WTC11 (cell line): ENCODE results near the gene CDH22. TPM values are rescaled to one million over a fixed set of nuclear protein-coding genes. Genes with fewer than 3 reads are reported as not detected.

Experiments used
- ATAC-seq: fragments of 200-7000 bp; cut with Tn5 transposase; 2 replicates; pipeline ENCODE4 v1.10.0; 2021; ENCODE audit warnings: mild to moderate bottlenecking, moderate library complexity
- CTCF ChIA-PET: fragments of 300-600 bp; sonication (Branson Sonifier 250); formaldehyde crosslinking; loops from one replicate; lab custom pipeline; 2021; ENCODE audit warnings: antibody characterized with exemption; lab: Charles Lee
- POLR2A ChIA-PET: fragments of 350-600 bp; sonication (Branson Sonifier 250); formaldehyde crosslinking; loops from one replicate; lab custom pipeline; 2021; ENCODE audit warnings: antibody characterized with exemption; lab: Charles Lee
- DNase-seq: peaks from one replicate; pipeline ENCODE4 v3.0.0; 2021; ENCODE audit warnings: low spot score
- H3K27ac Mint-ChIP-seq: 2 replicates; pipeline ENCODE4 v1.8.0; 2021; ENCODE audit warnings: mixed read lengths
- H3K27me3 Mint-ChIP-seq: 2 replicates; pipeline ENCODE4 v1.8.0; 2021; ENCODE audit warnings: low read depth, mild to moderate bottlenecking, moderate library complexity, mixed read lengths
- H3K36me3 Mint-ChIP-seq: 2 replicates; pipeline ENCODE4 v1.8.0; 2021; ENCODE audit warnings: mixed read lengths
- H3K4me1 Mint-ChIP-seq: 2 replicates; pipeline ENCODE4 v1.8.0; 2022; ENCODE audit warnings: mixed read lengths
- H3K4me3 Mint-ChIP-seq: 2 replicates; pipeline ENCODE4 v1.8.0; 2021; ENCODE audit warnings: mild to moderate bottlenecking, moderate library complexity, mixed read lengths
- H3K9me3 Mint-ChIP-seq: 2 replicates; pipeline ENCODE4 v1.8.0; 2021; ENCODE audit warnings: mixed read lengths
- GABPB1 ChIP-seq: sonication (generic); formaldehyde crosslinking; IDR thresholded peaks from 2 replicates; pipeline ENCODE4 v1.8.1; 2023; ENCODE audit warnings: mild to moderate bottlenecking, missing genetic modification reagents
- IRF2 ChIP-seq: sonication (generic); formaldehyde crosslinking; IDR thresholded peaks from 2 replicates; pipeline ENCODE4 v1.8.0; 2022; ENCODE audit warnings: low read depth, missing genetic modification reagents, borderline replicate concordance
- MLX ChIP-seq: sonication (generic); formaldehyde crosslinking; IDR thresholded peaks from 2 replicates; pipeline ENCODE4 v1.8.1; 2023; ENCODE audit warnings: mild to moderate bottlenecking, missing genetic modification reagents, moderate library complexity
- MXD4 ChIP-seq: fragments of 250-450 bp; sonication (Bioruptor Pico); IDR thresholded peaks from 2 replicates; pipeline ENCODE4 v1.8.0; 2021; ENCODE audit warnings: mild to moderate bottlenecking, moderate library complexity, borderline replicate concordance
- NFE2L1 ChIP-seq: sonication (generic); formaldehyde crosslinking; IDR thresholded peaks from 2 replicates; pipeline ENCODE4 v1.8.1; 2023; ENCODE audit warnings: missing genetic modification reagents
- NFYB ChIP-seq: sonication (generic); formaldehyde crosslinking; conservative IDR thresholded peaks from 2 replicates; pipeline ENCODE4 v1.8.0; 2022; ENCODE audit warnings: low read depth, missing genetic modification reagents
- NR3C1 ChIP-seq: sonication (generic); formaldehyde crosslinking; conservative IDR thresholded peaks from 2 replicates; pipeline ENCODE4 v1.8.1; 2023; ENCODE audit warnings: low read depth, mild to moderate bottlenecking, missing genetic modification reagents
- RELA ChIP-seq: sonication (generic); formaldehyde crosslinking; IDR thresholded peaks from 2 replicates; pipeline ENCODE4 v1.8.1; 2022; ENCODE audit warnings: missing genetic modification reagents, mild to moderate bottlenecking, borderline replicate concordance
- RORB ChIP-seq: fragments of 250-450 bp; sonication (Bioruptor Pico); IDR thresholded peaks from 2 replicates; pipeline ENCODE4 v1.9.0; 2021; ENCODE audit warnings: mild to moderate bottlenecking
- SOX15 ChIP-seq: fragments of 250-450 bp; sonication (Bioruptor Pico); IDR thresholded peaks from 2 replicates; pipeline ENCODE4 v1.9.0; 2021; ENCODE audit warnings: mild to moderate bottlenecking
- ZBTB21 ChIP-seq: sonication (generic); formaldehyde crosslinking; IDR thresholded peaks from 2 replicates; pipeline ENCODE4 v1.8.1; 2023; ENCODE audit warnings: mild to moderate bottlenecking, missing genetic modification reagents, borderline replicate concordance
- ZMAT4 ChIP-seq: fragments of 250-450 bp; sonication (Bioruptor Pico); IDR thresholded peaks from 2 replicates; pipeline ENCODE4 v1.9.0; 2021; ENCODE audit warnings: mild to moderate bottlenecking
- ZNF425 ChIP-seq: fragments of 250-450 bp; sonication (Bioruptor Pico); conservative IDR thresholded peaks from 2 replicates; pipeline ENCODE4 v1.9.0; 2021; ENCODE audit warnings: mild to moderate bottlenecking
- ZNF532 ChIP-seq: fragments of 250-450 bp; sonication (Bioruptor Pico); IDR thresholded peaks from 2 replicates; pipeline ENCODE4 v1.9.0; 2021; ENCODE audit warnings: mild to moderate bottlenecking, borderline replicate concordance
- total RNA-seq: library from RNA; stranded (reverse); gene quantifications from 3 replicates; pipeline ENCODE4 v1.2.3, GENCODE V29; 2021
- TF ChIP-seq, protein P1 (sequence below): sonication (generic); formaldehyde crosslinking; IDR thresholded peaks from 2 replicates; pipeline ENCODE4 v1.8.0; 2023; ENCODE audit warnings: missing genetic modification reagents, mild to moderate bottlenecking, borderline replicate concordance
- TF ChIP-seq, protein P2 (sequence below): fragments of 250-450 bp; sonication (Bioruptor Pico); IDR thresholded peaks from 2 replicates; pipeline ENCODE4 v1.8.0; 2021; ENCODE audit warnings: mild to moderate bottlenecking
- TF ChIP-seq, protein P3 (sequence below): sonication (generic); formaldehyde crosslinking; IDR thresholded peaks from 2 replicates; pipeline ENCODE4 v1.8.0; 2022; ENCODE audit warnings: mild to moderate bottlenecking, missing genetic modification reagents
- TF ChIP-seq, protein P4 (sequence below): sonication (generic); formaldehyde crosslinking; IDR thresholded peaks from 2 replicates; pipeline ENCODE4 v1.8.0; 2022; ENCODE audit warnings: mild to moderate bottlenecking, missing genetic modification reagents
- TF ChIP-seq, protein P5 (sequence below): sonication (generic); formaldehyde crosslinking; IDR thresholded peaks from 2 replicates; pipeline ENCODE4 v1.8.1; 2023; ENCODE audit warnings: mild to moderate bottlenecking, missing genetic modification reagents

The CDH22 gene
- total RNA-seq, 1 experiment from 2014 or later = 0.13 TPM

DNA sequence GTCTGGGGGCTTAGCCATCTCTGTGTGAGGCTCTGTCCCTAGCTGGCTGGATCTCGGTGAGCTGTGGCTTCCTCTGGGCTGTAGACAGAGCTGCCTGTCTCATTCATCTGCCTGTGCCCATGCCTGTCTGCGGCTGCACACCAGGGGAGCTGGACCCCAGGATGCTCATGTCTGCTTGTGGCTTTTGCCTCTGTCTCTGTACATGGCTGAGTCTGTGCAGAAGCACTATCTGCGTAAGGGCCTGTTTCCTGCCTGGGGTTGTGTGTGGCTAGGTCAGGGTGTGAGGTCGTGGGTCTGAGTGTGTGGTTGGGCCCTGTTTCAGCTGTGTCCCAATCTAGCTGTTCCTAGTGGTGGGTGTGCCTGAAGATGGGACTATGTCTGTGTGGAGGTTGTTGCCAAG is 68.2 kb downstream of the CDH22 start (continued):
- TF ChIP-seq, protein P1, sequence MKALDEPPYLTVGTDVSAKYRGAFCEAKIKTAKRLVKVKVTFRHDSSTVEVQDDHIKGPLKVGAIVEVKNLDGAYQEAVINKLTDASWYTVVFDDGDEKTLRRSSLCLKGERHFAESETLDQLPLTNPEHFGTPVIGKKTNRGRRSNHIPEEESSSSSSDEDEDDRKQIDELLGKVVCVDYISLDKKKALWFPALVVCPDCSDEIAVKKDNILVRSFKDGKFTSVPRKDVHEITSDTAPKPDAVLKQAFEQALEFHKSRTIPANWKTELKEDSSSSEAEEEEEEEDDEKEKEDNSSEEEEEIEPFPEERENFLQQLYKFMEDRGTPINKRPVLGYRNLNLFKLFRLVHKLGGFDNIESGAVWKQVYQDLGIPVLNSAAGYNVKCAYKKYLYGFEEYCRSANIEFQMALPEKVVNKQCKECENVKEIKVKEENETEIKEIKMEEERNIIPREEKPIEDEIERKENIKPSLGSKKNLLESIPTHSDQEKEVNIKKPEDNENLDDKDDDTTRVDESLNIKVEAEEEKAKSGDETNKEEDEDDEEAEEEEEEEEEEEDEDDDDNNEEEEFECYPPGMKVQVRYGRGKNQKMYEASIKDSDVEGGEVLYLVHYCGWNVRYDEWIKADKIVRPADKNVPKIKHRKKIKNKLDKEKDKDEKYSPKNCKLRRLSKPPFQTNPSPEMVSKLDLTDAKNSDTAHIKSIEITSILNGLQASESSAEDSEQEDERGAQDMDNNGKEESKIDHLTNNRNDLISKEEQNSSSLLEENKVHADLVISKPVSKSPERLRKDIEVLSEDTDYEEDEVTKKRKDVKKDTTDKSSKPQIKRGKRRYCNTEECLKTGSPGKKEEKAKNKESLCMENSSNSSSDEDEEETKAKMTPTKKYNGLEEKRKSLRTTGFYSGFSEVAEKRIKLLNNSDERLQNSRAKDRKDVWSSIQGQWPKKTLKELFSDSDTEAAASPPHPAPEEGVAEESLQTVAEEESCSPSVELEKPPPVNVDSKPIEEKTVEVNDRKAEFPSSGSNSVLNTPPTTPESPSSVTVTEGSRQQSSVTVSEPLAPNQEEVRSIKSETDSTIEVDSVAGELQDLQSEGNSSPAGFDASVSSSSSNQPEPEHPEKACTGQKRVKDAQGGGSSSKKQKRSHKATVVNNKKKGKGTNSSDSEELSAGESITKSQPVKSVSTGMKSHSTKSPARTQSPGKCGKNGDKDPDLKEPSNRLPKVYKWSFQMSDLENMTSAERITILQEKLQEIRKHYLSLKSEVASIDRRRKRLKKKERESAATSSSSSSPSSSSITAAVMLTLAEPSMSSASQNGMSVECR = no peak
- TF ChIP-seq, protein P2, sequence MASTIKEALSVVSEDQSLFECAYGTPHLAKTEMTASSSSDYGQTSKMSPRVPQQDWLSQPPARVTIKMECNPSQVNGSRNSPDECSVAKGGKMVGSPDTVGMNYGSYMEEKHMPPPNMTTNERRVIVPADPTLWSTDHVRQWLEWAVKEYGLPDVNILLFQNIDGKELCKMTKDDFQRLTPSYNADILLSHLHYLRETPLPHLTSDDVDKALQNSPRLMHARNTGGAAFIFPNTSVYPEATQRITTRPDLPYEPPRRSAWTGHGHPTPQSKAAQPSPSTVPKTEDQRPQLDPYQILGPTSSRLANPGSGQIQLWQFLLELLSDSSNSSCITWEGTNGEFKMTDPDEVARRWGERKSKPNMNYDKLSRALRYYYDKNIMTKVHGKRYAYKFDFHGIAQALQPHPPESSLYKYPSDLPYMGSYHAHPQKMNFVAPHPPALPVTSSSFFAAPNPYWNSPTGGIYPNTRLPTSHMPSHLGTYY (CRISPR knock-in tag) = no peak
- TF ChIP-seq ZMAT4 (CRISPR knock-in tag) = no peak
- no peak for TF ChIP-seq SOX15 (CRISPR knock-in tag)
- no peak for TF ChIP-seq NR3C1 (CRISPR knock-in tag)
- TF ChIP-seq ZNF425 = no peak
- TF ChIP-seq ZBTB21 (CRISPR knock-in tag) = no peak
- TF ChIP-seq NFE2L1 (CRISPR knock-in tag) = no peak

DNA sequence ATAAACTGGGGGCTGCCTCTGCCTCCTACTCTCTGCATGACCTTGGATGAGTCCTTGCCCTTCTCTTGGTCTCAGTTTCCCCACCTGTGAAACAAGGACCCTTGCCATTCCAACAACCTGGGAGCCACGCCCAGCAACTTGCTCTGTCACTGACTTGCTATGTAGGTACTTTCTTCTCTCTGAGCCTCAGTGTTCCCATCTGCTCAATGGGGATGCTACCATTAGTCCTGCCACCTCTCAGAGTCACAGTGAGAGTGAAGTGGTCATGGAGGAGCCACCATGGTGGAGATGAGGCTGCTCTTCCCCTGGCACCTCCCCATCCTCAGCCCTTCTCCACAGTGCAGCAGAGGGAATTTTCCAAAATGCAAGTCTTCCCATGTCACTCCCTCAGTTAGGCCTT is 70.6 kb downstream of the CDH22 start:
- peaks cover 14% of the 10 kb centered on the region for H3K4me1 Mint-ChIP-seq
- ChIA-PET POLR2A (no interaction called here), CTCF (interaction anchor here (0.5 to 1.1 kb wide), 3 partner anchors 109 to 1167 kb away, joined by 3 to 5 read pairs (median 4); no protein-coding TSS in a partner anchor)
- H3K36me3 Mint-ChIP-seq = no peaks in the 10 kb centered on the region
- no peak overlapping the region for H3K4me3 Mint-ChIP-seq
- DNase-seq (no peak), ATAC-seq (no peak)
- H3K27me3 Mint-ChIP-seq = peaks cover 2% of the 10 kb centered on the region; the same call in 1 of the 2 replicates
- H3K27ac Mint-ChIP-seq = no peak overlapping the region
- H3K9me3 Mint-ChIP-seq = no peaks in the 10 kb centered on the region
- no peak for TF ChIP-seq SOX15 (CRISPR knock-in tag)
- no peak for TF ChIP-seq RELA (CRISPR knock-in tag)
- TF ChIP-seq IRF2 (CRISPR knock-in tag) = no peak
- TF ChIP-seq GABPB1 (CRISPR knock-in tag) = no peak
- TF ChIP-seq, protein P3, sequence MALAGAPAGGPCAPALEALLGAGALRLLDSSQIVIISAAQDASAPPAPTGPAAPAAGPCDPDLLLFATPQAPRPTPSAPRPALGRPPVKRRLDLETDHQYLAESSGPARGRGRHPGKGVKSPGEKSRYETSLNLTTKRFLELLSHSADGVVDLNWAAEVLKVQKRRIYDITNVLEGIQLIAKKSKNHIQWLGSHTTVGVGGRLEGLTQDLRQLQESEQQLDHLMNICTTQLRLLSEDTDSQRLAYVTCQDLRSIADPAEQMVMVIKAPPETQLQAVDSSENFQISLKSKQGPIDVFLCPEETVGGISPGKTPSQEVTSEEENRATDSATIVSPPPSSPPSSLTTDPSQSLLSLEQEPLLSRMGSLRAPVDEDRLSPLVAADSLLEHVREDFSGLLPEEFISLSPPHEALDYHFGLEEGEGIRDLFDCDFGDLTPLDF = no peak
- TF ChIP-seq MLX = no peak
- no peak for TF ChIP-seq ZNF532 (CRISPR knock-in tag)
- TF ChIP-seq NFYB (CRISPR knock-in tag) = no peak
- TF ChIP-seq MXD4 (CRISPR knock-in tag) = no peak
- TF ChIP-seq RORB (CRISPR knock-in tag) = no peak
- TF ChIP-seq, protein P4, sequence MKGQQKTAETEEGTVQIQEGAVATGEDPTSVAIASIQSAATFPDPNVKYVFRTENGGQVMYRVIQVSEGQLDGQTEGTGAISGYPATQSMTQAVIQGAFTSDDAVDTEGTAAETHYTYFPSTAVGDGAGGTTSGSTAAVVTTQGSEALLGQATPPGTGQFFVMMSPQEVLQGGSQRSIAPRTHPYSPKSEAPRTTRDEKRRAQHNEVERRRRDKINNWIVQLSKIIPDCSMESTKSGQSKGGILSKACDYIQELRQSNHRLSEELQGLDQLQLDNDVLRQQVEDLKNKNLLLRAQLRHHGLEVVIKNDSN (CRISPR knock-in tag) = no peak
- TF ChIP-seq, protein P5, sequence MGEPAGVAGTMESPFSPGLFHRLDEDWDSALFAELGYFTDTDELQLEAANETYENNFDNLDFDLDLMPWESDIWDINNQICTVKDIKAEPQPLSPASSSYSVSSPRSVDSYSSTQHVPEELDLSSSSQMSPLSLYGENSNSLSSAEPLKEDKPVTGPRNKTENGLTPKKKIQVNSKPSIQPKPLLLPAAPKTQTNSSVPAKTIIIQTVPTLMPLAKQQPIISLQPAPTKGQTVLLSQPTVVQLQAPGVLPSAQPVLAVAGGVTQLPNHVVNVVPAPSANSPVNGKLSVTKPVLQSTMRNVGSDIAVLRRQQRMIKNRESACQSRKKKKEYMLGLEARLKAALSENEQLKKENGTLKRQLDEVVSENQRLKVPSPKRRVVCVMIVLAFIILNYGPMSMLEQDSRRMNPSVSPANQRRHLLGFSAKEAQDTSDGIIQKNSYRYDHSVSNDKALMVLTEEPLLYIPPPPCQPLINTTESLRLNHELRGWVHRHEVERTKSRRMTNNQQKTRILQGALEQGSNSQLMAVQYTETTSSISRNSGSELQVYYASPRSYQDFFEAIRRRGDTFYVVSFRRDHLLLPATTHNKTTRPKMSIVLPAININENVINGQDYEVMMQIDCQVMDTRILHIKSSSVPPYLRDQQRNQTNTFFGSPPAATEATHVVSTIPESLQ (CRISPR knock-in tag) = no peak
